SK-N-SH treated with all-trans-retinoic acid at 6 μM for 48 hours (cell line): ENCODE measurements around the gene UBE3C.

Experiments
- ATAC-seq: fragments of 200-7000 bp; cut with Tn5 transposase; 3 replicates; pipeline ENCODE4 v1.9.1; 2020; ENCODE audit warnings: mild to moderate bottlenecking, moderate library complexity
- ARNTL ChIP-seq: fragments of 450-650 bp; formaldehyde crosslinking; IDR thresholded peaks from 2 replicates; pipeline ENCODE4 v1.5.0; 2020; ENCODE audit warnings: low read depth, mild to moderate bottlenecking, moderate library complexity, borderline replicate concordance
- BACH2 ChIP-seq: fragments of 250-450 bp; sonication (Bioruptor Pico); IDR thresholded peaks from 2 replicates; pipeline ENCODE4 v1.9.0; 2021; ENCODE audit warnings: mild to moderate bottlenecking, borderline replicate concordance
- ESRRG ChIP-seq: fragments of 250-450 bp; sonication (Bioruptor Pico); IDR thresholded peaks from 2 replicates; pipeline ENCODE4 v1.6.1; 2021; ENCODE audit warnings: mild to moderate bottlenecking
- GLIS3 ChIP-seq: fragments of 250-450 bp; sonication (Bioruptor Pico); IDR thresholded peaks from 2 replicates; pipeline ENCODE4 v1.5.0; 2020; ENCODE audit warnings: mild to moderate bottlenecking, moderate library complexity
- ISL1 ChIP-seq: fragments of 250-450 bp; sonication (Bioruptor Pico); IDR thresholded peaks from 2 replicates; pipeline ENCODE4 v2.1.2; 2022; ENCODE audit warnings: mild to moderate bottlenecking, moderate library complexity
- OSR1 ChIP-seq: fragments of 250-450 bp; sonication (Bioruptor Pico); IDR thresholded peaks from 2 replicates; pipeline ENCODE4 v1.8.0; 2022; ENCODE audit warnings: moderate library complexity, mild to moderate bottlenecking, inconsistent platforms
- PPARA ChIP-seq: fragments of 250-450 bp; sonication (Bioruptor Pico); IDR thresholded peaks from 2 replicates; pipeline ENCODE4 v1.5.0; 2020; ENCODE audit warnings: mild to moderate bottlenecking, borderline replicate concordance
- RARB ChIP-seq: fragments of 250-450 bp; sonication (Bioruptor Pico); IDR thresholded peaks from 2 replicates; pipeline ENCODE4 v1.8.0; 2021; ENCODE audit warnings: mild to moderate bottlenecking, moderate library complexity
- SNAI2 ChIP-seq: fragments of 250-450 bp; sonication (Bioruptor Pico); IDR thresholded peaks from 2 replicates; pipeline ENCODE4 v1.5.0; 2020; ENCODE audit warnings: mild to moderate bottlenecking, moderate library complexity
- TCF4 ChIP-seq: fragments of 250-450 bp; sonication (Bioruptor Pico); IDR thresholded peaks from 2 replicates; pipeline ENCODE4 v1.8.0; 2021; ENCODE audit warnings: mild to moderate bottlenecking, moderate library complexity, borderline replicate concordance
- TOX ChIP-seq: fragments of 250-450 bp; sonication (Bioruptor Pico); IDR thresholded peaks from 2 replicates; pipeline ENCODE4 v1.8.0; 2021; ENCODE audit warnings: mild to moderate bottlenecking, moderate library complexity, borderline replicate concordance
- ZFP30 ChIP-seq: fragments of 450-650 bp; formaldehyde crosslinking; IDR thresholded peaks from 2 replicates; pipeline ENCODE4 v1.5.0; 2022; ENCODE audit warnings: mild to moderate bottlenecking, moderate library complexity
- ZNF565 ChIP-seq: fragments of 450-650 bp; formaldehyde crosslinking; conservative IDR thresholded peaks from 2 replicates; pipeline ENCODE4 v1.5.0; 2020; ENCODE audit warnings: low read depth, mild to moderate bottlenecking, moderate library complexity
- ZNF70 ChIP-seq: fragments of 450-650 bp; formaldehyde crosslinking; IDR thresholded peaks from 2 replicates; pipeline ENCODE4 v1.5.0; 2020; ENCODE audit warnings: mild to moderate bottlenecking, moderate library complexity
- ZNF8 ChIP-seq: fragments of 450-650 bp; formaldehyde crosslinking; IDR thresholded peaks from 2 replicates; pipeline ENCODE4 v1.5.0; 2020; ENCODE audit warnings: mild to moderate bottlenecking, moderate library complexity
- TF ChIP-seq, protein P1 (sequence below): fragments of 250-450 bp; sonication (Bioruptor Pico); IDR thresholded peaks from 2 replicates; pipeline ENCODE4 v1.8.0; 2021; ENCODE audit warnings: low read depth, mild to moderate bottlenecking, moderate library complexity, borderline replicate concordance
- TF ChIP-seq, protein P2 (sequence below): fragments of 250-450 bp; sonication (Bioruptor Pico); IDR thresholded peaks from 2 replicates; pipeline ENCODE4 v1.5.1; 2021; ENCODE audit warnings: mild to moderate bottlenecking, moderate library complexity
- TF ChIP-seq, protein P3 (sequence below): fragments of 250-450 bp; sonication (Bioruptor Pico); IDR thresholded peaks from 2 replicates; pipeline ENCODE4 v1.5.0; 2020; ENCODE audit warnings: mild to moderate bottlenecking, moderate library complexity
- TF ChIP-seq, protein P4 (sequence below): fragments of 250-450 bp; sonication (Bioruptor Pico); IDR thresholded peaks from 2 replicates; pipeline ENCODE4 v1.8.0; 2020; ENCODE audit warnings: mild to moderate bottlenecking, moderate library complexity, borderline replicate concordance

Gene UBE3C

DNA sequence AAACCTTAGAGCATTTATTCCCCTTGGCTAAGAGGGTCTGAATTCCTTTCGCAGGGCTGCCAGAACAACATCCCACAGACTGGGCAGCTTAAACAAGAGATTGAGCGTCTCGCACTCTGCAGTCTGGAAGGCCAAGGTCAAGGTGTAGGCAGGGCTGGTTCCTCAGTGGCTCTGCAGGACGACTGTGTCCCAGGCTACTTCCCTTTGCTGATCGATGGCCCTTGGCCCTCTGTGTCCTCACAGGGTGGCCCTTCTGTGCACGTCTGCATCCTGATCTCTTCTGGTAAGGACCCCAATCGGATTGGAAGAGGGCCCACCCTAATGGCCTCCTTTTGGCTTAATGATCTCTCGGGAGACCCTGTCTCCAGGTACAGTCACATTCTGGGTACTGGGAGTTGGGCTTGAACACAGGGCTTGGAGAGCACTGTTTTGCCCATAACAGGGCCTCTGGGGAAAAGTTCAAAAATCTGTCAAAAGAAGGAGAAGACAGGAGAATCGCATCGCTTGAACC lies 162.9 kb downstream of the UBE3C start:
- TF ChIP-seq OSR1 (CRISPR knock-in tag) (no peak), ISL1 (CRISPR knock-in tag) (no peak), GLIS3 (no peak), ZNF565 (CRISPR knock-in tag) (no peak), ZNF70 (CRISPR knock-in tag) (no peak), RARB (CRISPR knock-in tag) (no peak), SNAI2 (CRISPR knock-in tag) (no peak)
- TF ChIP-seq, protein P1, sequence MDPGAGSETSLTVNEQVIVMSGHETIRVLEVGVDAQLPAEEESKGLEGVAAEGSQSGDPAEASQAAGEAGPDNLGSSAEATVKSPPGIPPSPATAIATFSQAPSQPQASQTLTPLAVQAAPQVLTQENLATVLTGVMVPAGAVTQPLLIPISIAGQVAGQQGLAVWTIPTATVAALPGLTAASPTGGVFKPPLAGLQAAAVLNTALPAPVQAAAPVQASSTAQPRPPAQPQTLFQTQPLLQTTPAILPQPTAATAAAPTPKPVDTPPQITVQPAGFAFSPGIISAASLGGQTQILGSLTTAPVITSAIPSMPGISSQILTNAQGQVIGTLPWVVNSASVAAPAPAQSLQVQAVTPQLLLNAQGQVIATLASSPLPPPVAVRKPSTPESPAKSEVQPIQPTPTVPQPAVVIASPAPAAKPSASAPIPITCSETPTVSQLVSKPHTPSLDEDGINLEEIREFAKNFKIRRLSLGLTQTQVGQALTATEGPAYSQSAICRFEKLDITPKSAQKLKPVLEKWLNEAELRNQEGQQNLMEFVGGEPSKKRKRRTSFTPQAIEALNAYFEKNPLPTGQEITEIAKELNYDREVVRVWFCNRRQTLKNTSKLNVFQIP, result no peak
- TF ChIP-seq, all 23 proteins: peak for 0
- ATAC-seq, result no peak

DNA sequence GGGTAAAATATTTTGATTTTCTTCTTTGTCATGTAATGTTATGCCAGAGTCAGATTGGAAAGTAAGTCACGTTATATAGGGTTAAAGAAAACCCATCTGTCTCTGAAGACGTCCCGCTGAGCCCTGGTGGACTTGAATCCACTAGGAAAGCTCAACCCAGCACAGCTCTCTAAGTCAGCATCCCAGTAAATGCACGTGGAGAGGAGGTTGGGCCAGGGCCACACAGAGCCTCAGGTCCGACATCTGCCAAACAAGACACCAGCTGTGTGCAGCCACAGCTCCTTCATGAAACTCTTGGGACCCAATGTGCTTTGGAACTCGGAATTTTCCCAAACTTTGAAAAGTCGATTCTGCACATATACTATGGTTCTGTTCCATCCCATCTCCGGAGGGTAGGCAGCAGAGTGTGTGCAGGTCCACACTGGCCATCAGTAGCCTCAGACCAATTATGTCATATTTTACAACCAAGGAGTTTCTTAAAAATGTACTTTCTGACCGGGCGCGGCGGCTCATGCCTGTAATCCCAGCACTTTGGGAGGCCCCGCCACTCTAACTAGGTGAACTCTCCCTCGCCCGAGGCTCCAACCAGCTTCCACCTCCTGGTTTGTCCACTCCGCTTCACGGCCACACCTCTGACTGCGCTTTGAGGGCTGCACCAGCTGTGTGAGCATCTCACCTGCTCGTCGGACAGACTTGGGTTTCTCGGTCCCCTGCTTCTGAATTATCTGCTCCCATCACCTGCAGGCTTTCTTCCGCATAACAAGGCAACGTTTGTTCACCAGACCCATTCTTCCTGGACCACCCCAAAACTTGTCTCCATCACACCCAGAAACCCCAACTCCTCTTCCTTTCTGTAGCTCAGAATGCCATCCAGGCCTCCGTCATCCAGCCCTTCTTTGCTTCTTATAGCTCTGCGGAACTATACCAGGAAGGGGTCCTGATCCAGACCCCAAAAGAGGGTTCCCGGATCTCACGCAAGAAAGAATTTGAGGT lies 168.4 kb downstream of the UBE3C start:
- TF ChIP-seq RARB (CRISPR knock-in tag) (no peak), ZFP30 (no peak), SNAI2 (CRISPR knock-in tag) (no peak), TCF4 (CRISPR knock-in tag) (no peak), GLIS3 (no peak), ISL1 (CRISPR knock-in tag) (no peak), ZNF70 (CRISPR knock-in tag) (no peak), ESRRG (CRISPR knock-in tag) (no peak), TOX (CRISPR knock-in tag) (no peak), BACH2 (CRISPR knock-in tag) (no peak), ZNF565 (CRISPR knock-in tag) (no peak), ARNTL (CRISPR knock-in tag) (no peak), ZNF8 (CRISPR knock-in tag) (no peak), PPARA (CRISPR knock-in tag) (no peak)
- TF ChIP-seq, protein P2, sequence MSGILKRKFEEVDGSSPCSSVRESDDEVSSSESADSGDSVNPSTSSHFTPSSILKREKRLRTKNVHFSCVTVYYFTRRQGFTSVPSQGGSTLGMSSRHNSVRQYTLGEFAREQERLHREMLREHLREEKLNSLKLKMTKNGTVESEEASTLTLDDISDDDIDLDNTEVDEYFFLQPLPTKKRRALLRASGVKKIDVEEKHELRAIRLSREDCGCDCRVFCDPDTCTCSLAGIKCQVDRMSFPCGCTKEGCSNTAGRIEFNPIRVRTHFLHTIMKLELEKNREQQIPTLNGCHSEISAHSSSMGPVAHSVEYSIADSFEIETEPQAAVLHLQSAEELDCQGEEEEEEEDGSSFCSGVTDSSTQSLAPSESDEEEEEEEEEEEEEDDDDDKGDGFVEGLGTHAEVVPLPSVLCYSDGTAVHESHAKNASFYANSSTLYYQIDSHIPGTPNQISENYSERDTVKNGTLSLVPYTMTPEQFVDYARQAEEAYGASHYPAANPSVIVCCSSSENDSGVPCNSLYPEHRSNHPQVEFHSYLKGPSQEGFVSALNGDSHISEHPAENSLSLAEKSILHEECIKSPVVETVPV (CRISPR knock-in tag), result no peak
- TF ChIP-seq, protein P3, sequence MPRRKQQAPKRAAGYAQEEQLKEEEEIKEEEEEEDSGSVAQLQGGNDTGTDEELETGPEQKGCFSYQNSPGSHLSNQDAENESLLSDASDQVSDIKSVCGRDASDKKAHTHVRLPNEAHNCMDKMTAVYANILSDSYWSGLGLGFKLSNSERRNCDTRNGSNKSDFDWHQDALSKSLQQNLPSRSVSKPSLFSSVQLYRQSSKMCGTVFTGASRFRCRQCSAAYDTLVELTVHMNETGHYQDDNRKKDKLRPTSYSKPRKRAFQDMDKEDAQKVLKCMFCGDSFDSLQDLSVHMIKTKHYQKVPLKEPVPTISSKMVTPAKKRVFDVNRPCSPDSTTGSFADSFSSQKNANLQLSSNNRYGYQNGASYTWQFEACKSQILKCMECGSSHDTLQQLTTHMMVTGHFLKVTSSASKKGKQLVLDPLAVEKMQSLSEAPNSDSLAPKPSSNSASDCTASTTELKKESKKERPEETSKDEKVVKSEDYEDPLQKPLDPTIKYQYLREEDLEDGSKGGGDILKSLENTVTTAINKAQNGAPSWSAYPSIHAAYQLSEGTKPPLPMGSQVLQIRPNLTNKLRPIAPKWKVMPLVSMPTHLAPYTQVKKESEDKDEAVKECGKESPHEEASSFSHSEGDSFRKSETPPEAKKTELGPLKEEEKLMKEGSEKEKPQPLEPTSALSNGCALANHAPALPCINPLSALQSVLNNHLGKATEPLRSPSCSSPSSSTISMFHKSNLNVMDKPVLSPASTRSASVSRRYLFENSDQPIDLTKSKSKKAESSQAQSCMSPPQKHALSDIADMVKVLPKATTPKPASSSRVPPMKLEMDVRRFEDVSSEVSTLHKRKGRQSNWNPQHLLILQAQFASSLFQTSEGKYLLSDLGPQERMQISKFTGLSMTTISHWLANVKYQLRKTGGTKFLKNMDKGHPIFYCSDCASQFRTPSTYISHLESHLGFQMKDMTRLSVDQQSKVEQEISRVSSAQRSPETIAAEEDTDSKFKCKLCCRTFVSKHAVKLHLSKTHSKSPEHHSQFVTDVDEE (CRISPR knock-in tag), result no peak
- TF ChIP-seq, protein P4, sequence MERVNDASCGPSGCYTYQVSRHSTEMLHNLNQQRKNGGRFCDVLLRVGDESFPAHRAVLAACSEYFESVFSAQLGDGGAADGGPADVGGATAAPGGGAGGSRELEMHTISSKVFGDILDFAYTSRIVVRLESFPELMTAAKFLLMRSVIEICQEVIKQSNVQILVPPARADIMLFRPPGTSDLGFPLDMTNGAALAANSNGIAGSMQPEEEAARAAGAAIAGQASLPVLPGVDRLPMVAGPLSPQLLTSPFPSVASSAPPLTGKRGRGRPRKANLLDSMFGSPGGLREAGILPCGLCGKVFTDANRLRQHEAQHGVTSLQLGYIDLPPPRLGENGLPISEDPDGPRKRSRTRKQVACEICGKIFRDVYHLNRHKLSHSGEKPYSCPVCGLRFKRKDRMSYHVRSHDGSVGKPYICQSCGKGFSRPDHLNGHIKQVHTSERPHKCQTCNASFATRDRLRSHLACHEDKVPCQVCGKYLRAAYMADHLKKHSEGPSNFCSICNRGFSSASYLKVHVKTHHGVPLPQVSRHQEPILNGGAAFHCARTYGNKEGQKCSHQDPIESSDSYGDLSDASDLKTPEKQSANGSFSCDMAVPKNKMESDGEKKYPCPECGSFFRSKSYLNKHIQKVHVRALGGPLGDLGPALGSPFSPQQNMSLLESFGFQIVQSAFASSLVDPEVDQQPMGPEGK, result no peak
- no peak for ATAC-seq

DNA sequence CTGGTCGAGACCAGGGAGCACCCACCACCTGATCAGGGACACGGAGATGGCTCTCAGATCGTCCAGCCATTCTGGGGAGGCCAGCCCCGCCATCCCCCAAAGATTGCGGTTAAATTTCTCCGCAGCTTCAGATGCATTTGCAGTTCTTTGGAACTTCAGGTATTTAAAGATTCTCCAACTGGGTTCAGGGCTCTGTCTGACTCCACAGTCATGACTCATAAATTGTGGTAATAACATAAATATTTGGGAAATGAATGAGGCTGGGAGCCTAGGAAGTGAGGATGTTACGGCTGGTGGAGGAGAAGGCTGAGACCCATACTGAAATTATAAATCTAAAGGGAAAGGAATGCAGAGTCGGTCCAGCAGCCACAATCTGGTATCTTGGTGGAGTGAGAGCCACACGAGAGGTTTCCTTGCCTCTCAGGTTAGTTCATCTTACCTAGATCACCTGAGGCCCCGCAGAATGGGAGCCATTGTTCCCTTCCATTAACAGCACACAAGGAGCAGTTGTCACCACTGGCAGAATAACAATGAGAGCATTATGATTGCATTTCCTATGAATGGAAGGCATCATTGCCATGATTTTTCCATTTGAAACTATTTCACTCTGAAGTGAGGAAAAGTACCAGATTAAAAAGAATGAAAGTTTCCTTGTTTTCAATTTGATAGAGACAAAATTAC lies 171.4 kb downstream of the UBE3C start:
- TF ChIP-seq, protein P3 (CRISPR knock-in tag), result no peak
- peak; percentile 51 for TF ChIP-seq ISL1 (CRISPR knock-in tag)
- TF ChIP-seq, protein P4, result peak; percentile 97; the same call in 1 of the 2 replicates
- ATAC-seq, result peak; percentile 94
